ENCODE data around the gene VANGL2.

DNA sequence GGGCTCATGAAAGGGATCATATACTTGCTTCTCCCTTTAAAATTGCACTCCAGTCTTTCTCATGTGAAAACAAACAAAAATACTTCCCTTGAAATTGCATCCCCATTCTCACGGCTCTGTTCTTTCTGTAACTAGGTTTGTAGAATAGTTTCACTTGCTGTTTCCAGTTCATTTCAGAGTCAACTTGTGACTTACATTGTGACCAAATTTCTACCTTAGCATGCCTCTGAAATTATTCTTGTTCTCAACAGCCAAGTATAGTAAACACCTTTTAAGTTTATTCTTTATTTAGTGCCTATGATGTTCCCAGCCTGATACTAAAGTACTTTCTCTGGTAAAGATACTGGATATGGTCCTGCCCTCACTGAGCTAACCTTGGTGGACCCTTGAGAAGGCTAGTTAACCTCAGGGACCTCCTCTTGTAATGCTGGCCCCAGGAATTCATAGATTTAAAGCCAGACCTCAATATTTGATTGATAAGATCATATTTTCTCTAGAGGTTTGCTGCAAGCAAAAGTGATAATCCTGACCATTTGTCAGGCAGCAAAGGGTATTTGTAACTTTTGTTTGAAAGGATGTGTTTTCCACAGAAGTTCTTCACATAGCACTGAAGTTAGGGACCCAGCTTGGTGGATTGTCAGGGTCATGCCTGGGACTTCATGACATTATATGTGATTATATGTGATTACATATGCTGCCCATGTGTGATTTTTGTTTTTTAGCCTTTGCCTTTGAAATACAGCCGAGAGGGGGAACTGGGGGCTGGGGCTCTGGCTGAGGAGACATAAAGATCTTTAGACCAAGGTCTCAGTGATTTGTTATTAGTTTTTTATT is 29.6 kb downstream of the VANGL2 start:
- TF ChIP-seq FOXP2 (optimal IDR thresholded peaks at IDR 0.05; ENCODE audit: borderline replicate concordance, extremely low read depth, extremely low read length, insufficient read depth): no peak
- no peak for TF ChIP-seq POLR2AphosphoS5 (IDR thresholded peaks at IDR 0.05; ENCODE audit: low read depth, low read length)
- TF ChIP-seq SIN3A (IDR thresholded peaks at IDR 0.05; ENCODE audit: borderline replicate concordance, insufficient read depth, low read length): no peak
